ENCODE measurements around the gene L3MBTL1.

Gene L3MBTL1

DNA sequence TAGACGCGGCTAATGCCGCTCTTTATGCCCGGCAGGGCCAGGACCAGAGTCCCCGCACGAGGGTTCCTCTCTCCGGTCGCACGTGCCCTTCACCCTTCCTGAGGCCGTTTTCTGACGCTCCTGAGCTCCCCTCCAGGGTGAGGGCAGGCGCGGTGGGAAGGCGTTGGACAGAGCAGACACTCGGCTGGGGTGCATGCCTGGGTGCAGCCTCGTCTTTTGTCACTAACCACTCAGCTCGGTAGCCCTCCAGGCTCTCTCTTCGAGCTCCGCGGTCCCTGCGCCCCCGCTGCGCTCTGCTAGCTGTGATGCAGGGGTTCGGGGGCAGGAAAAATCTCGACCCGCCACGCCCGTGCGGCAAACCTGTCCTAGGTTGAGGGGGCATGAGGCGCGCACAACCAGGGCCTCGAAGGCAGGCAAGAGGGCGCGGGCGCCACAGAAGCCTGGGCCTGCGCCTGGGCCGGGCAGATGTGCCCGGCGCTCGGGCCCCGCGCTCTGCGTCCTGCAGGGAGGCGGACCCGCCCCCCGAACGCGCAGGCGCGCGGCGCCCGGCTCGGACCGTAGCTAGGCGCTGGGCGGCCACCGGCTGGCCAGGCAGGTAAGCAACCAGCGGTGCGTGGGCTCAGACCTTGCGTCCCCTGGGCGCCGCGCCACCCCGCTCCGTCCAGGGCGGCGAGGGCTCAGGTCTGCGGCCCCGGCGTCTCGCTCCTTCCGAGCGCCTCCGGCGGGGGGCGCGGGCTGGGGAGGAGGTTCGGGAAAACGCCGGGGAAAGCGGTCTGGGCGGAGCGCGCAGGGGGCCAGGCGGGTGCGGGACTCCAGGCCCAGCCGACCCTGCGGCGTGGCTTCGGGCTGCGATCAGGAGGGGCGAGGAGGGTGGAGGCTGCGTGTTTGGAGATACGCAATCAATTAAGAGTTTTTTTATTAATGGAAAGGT is at the start of gene L3MBTL1:
Gene L3MBTL1 (plus strand): TSS at position 548 of the 931 bp plus-strand sequence. CDS start 5,807 bp downstream, outside the sequence.
- H3K4me3 ChIP-seq (ENCODE audit: control insufficient read depth, low read depth, low read length), result peak within 1 kb of the TSS; percentile 47
- no peak for DNase-seq (ENCODE audit: low read depth)
- TF ChIP-seq, protein P1, sequence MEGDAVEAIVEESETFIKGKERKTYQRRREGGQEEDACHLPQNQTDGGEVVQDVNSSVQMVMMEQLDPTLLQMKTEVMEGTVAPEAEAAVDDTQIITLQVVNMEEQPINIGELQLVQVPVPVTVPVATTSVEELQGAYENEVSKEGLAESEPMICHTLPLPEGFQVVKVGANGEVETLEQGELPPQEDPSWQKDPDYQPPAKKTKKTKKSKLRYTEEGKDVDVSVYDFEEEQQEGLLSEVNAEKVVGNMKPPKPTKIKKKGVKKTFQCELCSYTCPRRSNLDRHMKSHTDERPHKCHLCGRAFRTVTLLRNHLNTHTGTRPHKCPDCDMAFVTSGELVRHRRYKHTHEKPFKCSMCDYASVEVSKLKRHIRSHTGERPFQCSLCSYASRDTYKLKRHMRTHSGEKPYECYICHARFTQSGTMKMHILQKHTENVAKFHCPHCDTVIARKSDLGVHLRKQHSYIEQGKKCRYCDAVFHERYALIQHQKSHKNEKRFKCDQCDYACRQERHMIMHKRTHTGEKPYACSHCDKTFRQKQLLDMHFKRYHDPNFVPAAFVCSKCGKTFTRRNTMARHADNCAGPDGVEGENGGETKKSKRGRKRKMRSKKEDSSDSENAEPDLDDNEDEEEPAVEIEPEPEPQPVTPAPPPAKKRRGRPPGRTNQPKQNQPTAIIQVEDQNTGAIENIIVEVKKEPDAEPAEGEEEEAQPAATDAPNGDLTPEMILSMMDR (IDR thresholded peaks at IDR 0.05; ENCODE audit: control insufficient read depth, insufficient read depth, low read depth, low read length, missing control alignments), result no peak

DNA sequence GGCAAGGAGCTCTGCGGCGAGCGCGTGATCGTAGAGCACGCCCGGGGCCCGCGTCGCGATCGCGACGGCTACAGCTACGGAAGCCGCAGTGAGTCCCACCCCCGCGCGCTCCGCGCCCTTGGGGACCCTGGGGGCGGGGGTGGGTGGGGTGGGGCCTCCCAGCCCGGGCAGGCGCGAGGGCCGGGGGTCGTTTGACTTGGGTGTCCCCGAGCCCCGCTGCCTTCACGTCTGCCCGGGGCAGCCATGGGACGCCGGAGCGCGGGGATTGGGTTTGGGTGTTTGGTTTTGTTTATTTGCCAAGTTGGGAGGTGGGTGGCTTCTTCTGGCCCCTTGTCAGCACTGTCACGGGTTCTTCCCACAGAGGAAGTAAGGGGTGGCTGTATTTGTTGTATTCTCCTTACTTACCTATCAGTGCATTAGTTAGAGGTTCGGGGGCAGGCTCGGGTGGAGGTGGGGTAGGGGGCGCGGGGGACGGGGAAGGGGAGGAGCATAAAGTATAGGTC is 49.0 kb upstream of the L3MBTL1 start:
- TF ChIP-seq, protein P1 (IDR thresholded peaks at IDR 0.05; ENCODE audit: control insufficient read depth, insufficient read depth, low read depth, low read length, missing control alignments), result no peak
- H3K4me3 ChIP-seq (ENCODE audit: control insufficient read depth, low read depth, low read length), result peak overlapping the region; percentile 81
- DNase-seq (ENCODE audit: low read depth), result no peak

DNA sequence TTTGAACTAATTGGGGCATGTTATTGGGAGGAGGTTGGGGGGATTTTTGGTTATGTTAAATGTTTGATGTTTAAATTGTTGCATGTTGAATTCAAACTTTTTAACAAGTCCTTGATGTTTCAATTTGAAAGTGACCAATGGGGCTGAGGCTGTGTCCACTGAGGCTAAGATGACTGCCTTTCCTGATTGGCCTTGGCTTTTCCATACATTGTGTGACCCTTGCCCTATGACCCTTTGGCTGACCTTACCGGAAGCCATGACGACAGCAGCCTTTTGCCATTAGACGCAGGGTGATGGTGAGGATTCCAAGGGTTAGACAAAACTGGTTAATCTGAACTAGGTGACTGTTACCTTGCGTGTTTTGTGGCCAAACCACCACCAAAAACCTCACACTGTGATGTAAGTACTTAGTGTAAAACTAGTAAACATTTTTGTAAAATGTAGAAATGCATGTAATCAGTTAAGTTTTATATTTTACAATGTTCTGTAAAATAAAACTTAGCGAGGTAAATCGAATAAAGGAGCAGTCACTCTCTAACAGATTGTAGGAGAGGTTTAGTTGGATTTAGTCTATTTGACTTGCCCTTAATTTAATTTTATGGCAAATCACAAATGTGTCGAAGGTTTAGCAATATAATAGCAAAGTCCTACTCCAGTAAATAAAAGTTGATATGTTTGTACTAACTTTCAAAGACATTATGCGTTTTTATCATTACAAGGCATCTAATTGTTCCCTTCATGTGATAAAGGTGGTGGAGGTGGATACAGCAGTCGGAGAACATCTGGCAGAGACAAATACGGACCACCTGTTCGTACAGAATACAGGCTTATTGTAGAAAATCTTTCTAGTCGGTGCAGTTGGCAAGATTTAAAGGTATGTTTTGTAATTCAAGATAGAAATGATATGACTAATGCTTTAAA is 48.2 kb upstream of the L3MBTL1 start:
- peak overlapping the region; percentile 81 for H3K4me3 ChIP-seq (ENCODE audit: control insufficient read depth, low read depth, low read length)
- DNase-seq (ENCODE audit: low read depth), result no peak
- TF ChIP-seq, protein P1 (IDR thresholded peaks at IDR 0.05; ENCODE audit: control insufficient read depth, insufficient read depth, low read depth, low read length, missing control alignments), result no peak

DNA sequence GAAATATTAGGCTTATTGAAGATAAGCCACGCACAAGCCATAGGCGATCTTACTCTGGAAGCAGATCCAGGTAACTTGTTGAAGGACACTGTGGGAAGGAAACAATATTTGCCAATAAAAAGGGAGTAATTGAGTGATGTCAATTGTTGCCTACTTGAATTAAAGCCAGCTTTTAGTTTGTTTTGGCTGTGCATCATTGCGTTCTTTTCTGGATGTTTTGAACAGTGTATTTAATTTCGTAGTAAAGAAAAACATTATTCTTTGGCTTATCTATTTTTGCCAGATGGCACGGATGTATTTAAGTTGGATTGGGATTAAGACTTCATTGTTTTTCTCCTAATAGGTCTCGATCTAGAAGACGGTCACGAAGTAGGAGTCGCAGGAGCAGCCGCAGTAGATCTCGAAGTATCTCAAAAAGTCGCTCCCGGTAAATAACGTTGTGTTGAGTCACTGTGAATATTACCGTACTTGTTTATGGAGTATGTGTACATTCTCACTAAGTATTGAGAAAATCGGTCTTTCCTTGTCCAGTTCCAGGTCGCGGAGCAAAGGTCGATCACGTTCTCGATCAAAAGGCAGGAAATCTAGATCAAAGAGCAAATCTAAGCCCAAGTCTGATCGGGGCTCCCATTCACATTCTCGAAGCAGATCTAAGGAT is 47.2 kb upstream of the L3MBTL1 start:
- no peak overlapping the region for H3K4me3 ChIP-seq (ENCODE audit: control insufficient read depth, low read depth, low read length)
- no peak for DNase-seq (ENCODE audit: low read depth)
- TF ChIP-seq, protein P1 (IDR thresholded peaks at IDR 0.05; ENCODE audit: control insufficient read depth, insufficient read depth, low read depth, low read length, missing control alignments), result no peak

DNA sequence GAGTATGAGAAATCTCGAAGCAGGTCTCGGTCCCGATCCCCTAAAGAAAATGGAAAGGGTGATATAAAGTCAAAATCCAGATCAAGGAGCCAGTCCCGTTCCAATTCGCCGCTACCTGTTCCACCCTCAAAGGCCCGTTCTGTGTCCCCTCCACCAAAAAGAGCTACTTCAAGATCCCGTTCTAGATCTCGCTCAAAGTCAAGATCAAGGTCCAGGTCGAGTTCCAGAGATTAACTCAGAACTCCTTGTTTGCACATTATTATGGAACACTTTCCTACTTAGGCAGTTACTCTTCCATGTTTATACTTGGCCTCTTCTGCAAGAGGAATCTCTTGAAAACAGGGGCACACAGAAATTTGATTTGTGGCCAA is 46.7 kb upstream of the L3MBTL1 start:
- TF ChIP-seq, protein P1 (IDR thresholded peaks at IDR 0.05; ENCODE audit: control insufficient read depth, insufficient read depth, low read depth, low read length, missing control alignments), result no peak
- no peak overlapping the region for H3K4me3 ChIP-seq (ENCODE audit: control insufficient read depth, low read depth, low read length)
- no peak for DNase-seq (ENCODE audit: low read depth)

All from AG09309 (cell line).